DND-41 (cell line): Measurements from ENCODE around the gene BCL2L2.
A peak's percentile ranks its signal among the peaks of the same experiment; 100 is the strongest.

Experiments
- CTCF ChIP-seq: IDR thresholded peaks from 2 replicates; pipeline ENCODE4 v1.5.1; 2012; ENCODE audit warnings: borderline replicate concordance, low read length, moderate library complexity, mild to moderate bottlenecking; ENCODE audit not compliant: poor library complexity, severe bottlenecking; ENCODE audit errors: extremely low read depth
- EZH2 ChIP-seq: IDR thresholded peaks from 3 replicates; pipeline ENCODE4 v1.6.1; 2012; ENCODE audit warnings: borderline replicate concordance, low read depth, mild to moderate bottlenecking, moderate library complexity, low read length, inconsistent platforms; ENCODE audit not compliant: severe bottlenecking

DNA sequence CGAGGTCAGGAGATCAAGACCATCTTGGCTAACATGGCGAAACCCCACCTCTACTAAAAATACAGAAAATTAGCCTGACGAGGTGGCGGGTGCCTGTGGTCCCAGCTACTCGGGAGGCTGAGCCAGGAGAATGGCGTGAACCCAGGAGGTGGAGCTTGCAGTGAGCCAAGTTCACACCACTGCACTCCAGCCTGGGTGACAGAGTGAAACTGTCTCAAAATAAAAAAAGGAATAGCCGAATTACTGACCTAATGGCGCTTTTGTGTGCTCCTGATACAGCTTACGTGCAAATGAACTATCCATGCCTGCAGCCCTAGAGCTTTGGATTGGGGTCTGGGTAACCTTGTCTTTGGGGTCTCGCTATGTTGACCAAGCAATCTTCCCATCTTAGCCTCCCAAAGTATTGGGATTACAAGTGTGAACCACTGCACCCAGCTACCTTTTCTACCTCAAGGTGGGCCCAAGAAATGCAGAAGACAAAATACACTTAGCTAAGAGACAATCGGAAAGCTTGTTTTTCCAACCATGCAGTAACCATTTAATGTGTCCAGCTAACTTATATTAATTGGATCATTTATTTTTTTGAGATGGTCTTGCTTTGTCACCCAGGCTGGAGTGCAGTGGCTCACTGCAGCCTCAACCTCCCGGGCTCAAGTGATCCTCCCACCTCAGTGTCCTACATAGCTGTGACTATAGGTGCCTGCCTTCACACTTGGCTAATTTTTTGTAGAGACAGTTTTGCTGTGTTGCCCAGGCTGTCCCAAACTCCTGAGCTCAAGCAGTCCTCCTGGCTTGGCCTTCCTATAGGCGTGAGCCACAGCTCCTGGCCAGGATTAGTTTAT is 20.1 kb downstream of the BCL2L2 start:
- TF ChIP-seq CTCF (peak; percentile 13), EZH2 (no peak)
